TTC549 (cell line): ENCODE results near the gene STK26.
"Not testable (repeated sequence)": the region's sequence is repeated elsewhere in the genome, so short reads cannot be mapped to it uniquely, and the experiment has no call there.

ENCODE experiments used
- FAIRE-seq: peaks from 2 replicates; lab custom pipeline; 2012; peaks lifted over from hg19 to GRCh38; lab: Jason Lieb, UNC

Gene STK26

GRCh38 chrX:132022967-132023895, at the start of gene STK26:
Gene STK26 (plus strand): TSS chrX:132023302. CDS start chrX:132023618, 316 bp downstream.
- FAIRE-seq: no peak

- FAIRE-seq: no peak
Measured at GRCh38 chrX:131975851-131976250, 47.3 kb upstream of the STK26 start.

- FAIRE-seq: no peak
Measured at GRCh38 chrX:131977619-131978018, 45.5 kb upstream of the STK26 start.

GRCh38 chrX:131979116-131979515, 44.0 kb upstream of the STK26 start:
- no peak for FAIRE-seq

GRCh38 chrX:131985526-131986049, 37.5 kb upstream of the STK26 start:
- no peak for FAIRE-seq

- no peak for FAIRE-seq
Measured at GRCh38 chrX:131987252-131987651, 35.9 kb upstream of the STK26 start.

GRCh38 chrX:131988236-131988635, 34.9 kb upstream of the STK26 start:
- FAIRE-seq: no peak

GRCh38 chrX:132001127-132001526, 22.0 kb upstream of the STK26 start:
- no peak for FAIRE-seq

GRCh38 chrX:132004728-132005127, 18.4 kb upstream of the STK26 start:
- FAIRE-seq: no peak

GRCh38 chrX:132009350-132009749, 13.8 kb upstream of the STK26 start:
- FAIRE-seq: no peak

GRCh38 chrX:132010213-132010612, 12.9 kb upstream of the STK26 start:
- FAIRE-seq: not testable (repeated sequence)

- no peak for FAIRE-seq
Measured at GRCh38 chrX:132015875-132016274, 7.2 kb upstream of the STK26 start.

GRCh38 chrX:132016628-132017430, 6.3 kb upstream of the STK26 start:
- no peak for FAIRE-seq

GRCh38 chrX:132017431-132018185, 5.5 kb upstream of the STK26 start:
- FAIRE-seq: no peak

- no peak for FAIRE-seq
Measured at GRCh38 chrX:132022198-132022966, 720 bp upstream of the STK26 start.

GRCh38 chrX:132023896-132024386, 839 bp downstream of the STK26 start:
- no peak for FAIRE-seq

GRCh38 chrX:132025041-132025440, 1.9 kb downstream of the STK26 start:
- FAIRE-seq: no peak

- FAIRE-seq: no peak
Measured at GRCh38 chrX:132030264-132030663, 7.2 kb downstream of the STK26 start.

GRCh38 chrX:132031867-132032266, 8.8 kb downstream of the STK26 start:
- no peak for FAIRE-seq

GRCh38 chrX:132033166-132033565, 10.1 kb downstream of the STK26 start:
- FAIRE-seq: no peak

- no peak for FAIRE-seq
Measured at GRCh38 chrX:132034648-132035047, 11.5 kb downstream of the STK26 start.
